HG03280 (cell line): ENCODE data around the gene OAS2.
A peak's percentile ranks its signal among the peaks of the same experiment; 100 is the strongest.
"Not testable (repeated sequence)": the region's sequence is repeated elsewhere in the genome, so short reads cannot be mapped to it uniquely, and the experiment has no call there.

Experiments used
- ATAC-seq: cut with Tn5 transposase; IDR thresholded peaks from one replicate; pipeline ENCODE4 v1.9.1; 2021; ENCODE audit warnings: mild to moderate bottlenecking, moderate library complexity; ENCODE audit not compliant: unreplicated experiment

OAS2 gene

GRCh38 chr12:112979041-112979680 is 842 bp downstream of the OAS2 start:
- no peak for ATAC-seq

- no peak for ATAC-seq
These were observed 2.3 kb downstream of the OAS2 start for GRCh38 chr12:112980491-112981158.

- no peak for ATAC-seq
These were observed 7.4 kb downstream of the OAS2 start for GRCh38 chr12:112985642-112986290.

- no peak for ATAC-seq
These were observed 8.0 kb downstream of the OAS2 start for GRCh38 chr12:112986291-112986800.

GRCh38 chr12:112987561-112987960 is 9.2 kb downstream of the OAS2 start:
- ATAC-seq: no peak

GRCh38 chr12:112988224-112988623 is 9.9 kb downstream of the OAS2 start:
- ATAC-seq: no peak

- ATAC-seq: not testable (repeated sequence)
These were observed 10.6 kb downstream of the OAS2 start for GRCh38 chr12:112988823-112989385.

- ATAC-seq: no peak
These were observed 11.5 kb downstream of the OAS2 start for GRCh38 chr12:112989806-112990205.

- ATAC-seq: no peak
These were observed 14.5 kb downstream of the OAS2 start for GRCh38 chr12:112992541-112993398.

- no peak for ATAC-seq
These were observed 16.7 kb downstream of the OAS2 start for GRCh38 chr12:112995008-112995407.

- no peak for ATAC-seq
These were observed 18.2 kb downstream of the OAS2 start for GRCh38 chr12:112996501-112996900.

GRCh38 chr12:112997506-112997905 is 19.2 kb downstream of the OAS2 start:
- no peak for ATAC-seq

- ATAC-seq: peak; percentile 90
These were observed 20.9 kb downstream of the OAS2 start for GRCh38 chr12:112998987-112999767.

- ATAC-seq: no peak
These were observed 22.1 kb downstream of the OAS2 start for GRCh38 chr12:113000433-113000832.

- no peak for ATAC-seq
These were observed 23.8 kb downstream of the OAS2 start for GRCh38 chr12:113002155-113002554.

GRCh38 chr12:113002676-113003075 is 24.4 kb downstream of the OAS2 start:
- no peak for ATAC-seq

GRCh38 chr12:113003636-113004035 is 25.3 kb downstream of the OAS2 start:
- no peak for ATAC-seq

- no peak for ATAC-seq
These were observed 27.4 kb downstream of the OAS2 start for GRCh38 chr12:113005762-113006161.

GRCh38 chr12:113006206-113006605 is 27.9 kb downstream of the OAS2 start:
- no peak for ATAC-seq

GRCh38 chr12:113006641-113007040 is 28.3 kb downstream of the OAS2 start:
- no peak for ATAC-seq
